Measurements from ENCODE around the gene HSF2BP.
"Not testable (repeated sequence)": the region's sequence is repeated elsewhere in the genome, so short reads cannot be mapped to it uniquely, and the experiment has no call there.

HSF2BP gene

GRCh38 chr21:43596616-43597015 is 62.7 kb downstream of the HSF2BP start:
- DNase-seq, result no peak

- DNase-seq, result not testable (repeated sequence)
These were observed 63.5 kb downstream of the HSF2BP start for GRCh38 chr21:43595769-43596168.

DNA sequence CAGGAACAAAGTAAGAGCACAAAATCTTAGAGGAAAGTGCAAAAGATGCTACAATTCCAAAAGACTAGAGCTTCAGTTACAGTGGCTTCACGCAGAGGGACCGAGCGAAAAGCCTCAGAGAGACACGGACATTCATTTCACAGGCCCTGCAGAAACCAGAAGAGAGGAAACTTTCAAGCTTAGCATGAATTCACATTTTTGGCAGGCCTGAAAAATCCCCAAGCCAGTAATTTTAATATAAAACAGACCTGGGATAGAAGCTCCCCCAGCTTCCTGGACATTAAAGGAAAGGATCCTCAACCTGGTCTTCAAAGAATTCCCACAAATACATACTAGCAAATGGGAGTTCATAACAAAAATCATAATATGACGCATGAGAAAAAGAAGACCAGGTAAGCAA is 66.2 kb downstream of the HSF2BP start:
- DNase-seq, result no peak

DNA sequence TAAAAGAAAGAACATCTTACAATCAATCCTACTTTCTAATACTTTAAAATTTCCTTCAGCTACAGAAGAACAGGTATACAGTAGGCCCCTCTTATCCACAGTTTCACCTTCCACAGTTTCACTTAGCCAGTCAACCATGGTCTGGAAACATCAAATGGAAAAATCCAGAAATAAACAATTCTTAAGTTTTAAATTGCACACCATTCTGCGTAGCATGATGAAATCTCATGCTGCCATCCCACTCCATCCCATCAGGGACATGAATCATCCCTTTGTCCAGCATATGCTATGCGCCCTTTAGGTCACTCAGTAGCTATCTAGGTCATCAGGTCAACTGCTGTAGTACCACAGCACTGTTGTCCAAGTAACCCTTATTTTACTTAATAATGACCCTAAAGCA is 67.7 kb downstream of the HSF2BP start:
- no peak for DNase-seq

- no peak for DNase-seq
These were observed 69.1 kb downstream of the HSF2BP start for GRCh38 chr21:43590194-43590593.

GRCh38 chr21:43588957-43589356 is 70.3 kb downstream of the HSF2BP start:
- DNase-seq, result no peak

DNA sequence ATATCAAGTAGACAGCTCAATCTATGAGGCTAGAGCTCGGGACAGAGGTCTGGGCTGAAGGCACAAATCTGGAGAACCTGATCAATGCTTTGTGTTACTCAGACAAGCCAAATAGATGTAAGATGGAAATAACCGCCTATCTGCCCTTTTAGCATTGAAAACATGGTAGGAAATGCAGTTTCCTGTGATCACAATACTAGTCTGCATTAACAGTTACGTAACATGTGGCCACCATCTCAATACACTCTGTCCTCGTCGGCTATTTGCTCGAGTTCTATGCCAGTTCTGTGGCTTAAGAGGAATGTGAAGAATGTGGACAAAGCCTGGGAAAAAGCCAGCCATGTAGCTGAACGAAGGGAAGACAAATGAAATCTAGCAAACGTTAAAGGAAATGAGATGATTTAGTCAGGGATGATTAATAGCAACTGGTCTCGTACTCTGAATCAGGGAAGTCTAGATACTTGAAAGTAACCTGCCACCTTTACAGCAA is 73.3 kb downstream of the HSF2BP start:
- DNase-seq, result no peak

- no peak for DNase-seq
These were observed 73.8 kb downstream of the HSF2BP start for GRCh38 chr21:43585514-43585913.

- no peak for DNase-seq
These were observed 77.8 kb downstream of the HSF2BP start for GRCh38 chr21:43581453-43581852.

DNA sequence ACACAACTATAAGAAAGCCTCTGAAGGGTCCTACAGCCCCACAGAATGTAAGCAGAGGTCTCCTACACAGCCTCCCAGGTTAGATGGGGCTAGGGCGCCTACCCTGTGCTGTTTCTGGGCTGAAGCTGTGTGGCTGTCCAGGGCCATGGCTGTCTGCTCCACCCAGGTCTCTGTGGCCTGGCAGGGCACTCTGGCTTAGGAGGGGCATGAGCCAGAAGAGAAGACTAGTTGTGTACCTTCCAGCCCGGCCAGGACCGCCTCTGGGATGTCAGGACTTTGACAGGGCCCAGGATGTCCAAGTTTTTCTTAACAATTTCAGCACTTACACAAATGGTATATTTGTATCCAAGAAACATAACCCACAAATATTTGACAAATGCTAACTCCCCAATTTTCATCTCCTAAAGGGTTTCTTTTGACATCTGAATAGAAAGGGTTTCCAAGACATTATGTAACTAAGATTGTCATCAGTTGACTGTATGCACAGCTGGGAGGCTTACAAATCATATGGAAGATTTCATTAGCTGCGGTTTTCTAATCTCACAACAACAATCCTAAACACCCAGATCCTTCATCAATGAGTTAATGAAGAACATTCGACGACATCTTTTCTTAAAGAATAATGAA is 80.5 kb downstream of the HSF2BP start:
- DNase-seq, result no peak

DNA sequence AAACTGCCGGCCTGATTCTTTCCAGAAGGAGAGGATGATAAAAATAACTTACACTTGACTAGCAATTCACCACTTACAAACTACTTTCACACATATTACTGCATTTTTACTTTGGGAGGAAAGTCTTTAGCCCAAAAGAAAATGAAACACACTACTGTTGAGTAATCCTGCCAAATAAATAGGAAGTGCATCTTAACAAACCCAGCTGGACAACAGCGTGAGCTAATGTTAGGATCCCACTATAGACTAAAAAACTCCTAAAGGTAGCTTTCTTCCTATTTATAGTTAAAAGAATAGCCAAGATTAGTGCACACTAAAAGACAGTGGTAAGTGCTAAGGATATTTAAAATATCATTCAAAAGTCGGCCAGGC is 83.8 kb downstream of the HSF2BP start:
- DNase-seq, result no peak

- no peak for DNase-seq
These were observed 84.4 kb downstream of the HSF2BP start for GRCh38 chr21:43574741-43575472.

GRCh38 chr21:43573921-43574320 is 85.4 kb downstream of the HSF2BP start:
- DNase-seq, result no peak

DNA sequence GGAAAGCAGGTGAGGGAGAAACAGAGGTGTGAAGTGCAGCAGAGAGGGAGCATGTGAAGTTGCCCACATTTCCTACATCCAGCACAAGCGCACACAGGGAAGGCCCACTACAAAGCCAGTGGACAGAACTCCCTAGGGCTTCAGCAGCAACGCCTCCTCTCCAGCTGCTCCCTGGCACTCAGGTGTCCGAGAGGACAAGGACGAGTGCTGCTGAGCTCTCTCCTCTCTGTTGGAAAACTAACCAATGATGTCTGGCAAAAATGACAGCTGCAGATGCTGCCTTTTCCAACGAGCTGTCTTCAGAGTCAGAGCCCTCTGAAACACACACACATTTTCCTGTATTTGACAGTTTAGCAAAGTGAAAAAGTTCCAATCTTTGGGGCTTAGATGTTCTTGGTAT is 86.8 kb downstream of the HSF2BP start:
- DNase-seq, result no peak

- no peak for DNase-seq
These were observed 87.3 kb downstream of the HSF2BP start for GRCh38 chr21:43571976-43572375.

GRCh38 chr21:43570195-43570594 is 89.1 kb downstream of the HSF2BP start:
- DNase-seq, result not testable (repeated sequence)

- not testable (repeated sequence) for DNase-seq
These were observed 96.8 kb downstream of the HSF2BP start for GRCh38 chr21:43562451-43562850.

DNA sequence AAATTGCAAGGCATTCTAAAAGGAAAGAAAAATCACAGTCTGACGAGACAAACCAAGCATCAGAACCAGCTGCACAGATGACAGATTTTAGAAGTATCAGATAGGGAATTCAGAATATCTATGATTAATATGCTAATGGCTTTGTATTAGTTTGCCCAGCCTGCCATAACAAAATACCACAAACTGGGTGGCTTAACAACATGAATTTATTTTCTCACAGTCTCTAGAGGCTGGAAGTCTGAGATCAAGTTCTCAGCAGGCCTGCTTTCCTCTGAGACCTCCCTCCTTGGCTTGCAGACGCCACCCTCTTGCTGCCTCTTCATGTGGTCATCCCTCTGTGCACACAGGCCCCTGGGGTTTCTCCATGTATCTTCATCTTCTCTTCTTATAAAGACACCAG is 118.7 kb downstream of the HSF2BP start:
- DNase-seq, result not testable (repeated sequence)

- not testable (repeated sequence) for DNase-seq
These were observed 136.7 kb downstream of the HSF2BP start for GRCh38 chr21:43522495-43523131.

- not testable (repeated sequence) for DNase-seq
These were observed 141.6 kb downstream of the HSF2BP start for GRCh38 chr21:43517701-43518100.

- not testable (repeated sequence) for DNase-seq
These were observed 142.2 kb downstream of the HSF2BP start for GRCh38 chr21:43516860-43517627.

DNA sequence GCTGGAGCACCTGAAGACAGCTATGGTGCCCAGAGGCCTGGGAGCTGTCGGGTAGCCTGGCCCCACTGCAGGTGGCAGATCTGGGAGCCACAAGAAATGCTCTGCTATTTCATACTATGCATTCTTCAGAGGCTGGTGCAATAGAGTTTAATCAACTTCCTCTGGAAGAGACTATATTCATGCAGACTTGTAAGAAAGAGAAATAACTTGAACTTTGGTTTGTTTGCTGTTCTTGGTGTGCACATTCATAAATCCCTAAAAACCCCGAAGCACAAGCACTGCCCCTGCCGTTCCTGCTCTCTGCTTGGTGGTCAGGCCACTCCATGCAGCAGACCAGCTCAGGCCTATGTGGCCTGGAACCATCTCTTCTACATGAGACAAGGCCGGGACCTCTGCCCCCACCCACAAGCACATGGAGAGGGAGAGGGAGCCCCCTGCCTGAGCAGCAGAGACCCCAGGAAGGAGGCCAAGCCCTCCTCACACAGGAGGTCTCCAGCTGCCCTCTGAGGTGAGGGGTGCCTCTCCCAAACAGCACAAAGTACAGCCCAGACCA is 142.9 kb downstream of the HSF2BP start:
- DNase-seq, result not testable (repeated sequence)

- DNase-seq, result not testable (repeated sequence)
These were observed 144.5 kb downstream of the HSF2BP start for GRCh38 chr21:43514834-43515233.
